PC-9 (cell line): ENCODE results near the gene PTPN22. TPM values are rescaled to one million over a fixed set of nuclear protein-coding genes. Genes with fewer than 3 reads are reported as not detected.

ENCODE experiments used
- BruUV-seq: library from RNA; stranded (reverse); fragments of 400-500 nt; replicated peaks from 2 replicates; lab custom pipeline; 2021; lab: Mats Ljungman, UMichigan
- CTCF ChIA-PET: fragments of 300-600 bp; sonication (Branson Sonifier 250); formaldehyde crosslinking; loops from one replicate; lab custom pipeline; 2022; ENCODE audit warnings: antibody characterized with exemption; lab: Charles Lee
- POLR2A ChIA-PET: fragments of 300-600 bp; sonication (Branson Sonifier 250); formaldehyde crosslinking; loops from one replicate; lab custom pipeline; 2022; ENCODE audit warnings: antibody characterized with exemption; ENCODE audit not compliant: unreplicated experiment; lab: Charles Lee
- DNase-seq, 2 experiments: peaks; one replicate each; pipeline versions ENCODE4 v3.0.0 to v3.0.0-alpha.2; 2015 to 2022; ENCODE audit warnings: mixed read lengths in 1 of 2
- H2AFZ ChIP-seq: fragments of 200-600 bp; sonication (generic); 2 replicates; pipeline ENCODE4 v1.8.1; 2017; ENCODE audit warnings: antibody characterized with exemption
- H3F3A ChIP-seq: fragments of 200-600 bp; sonication (generic); 2 replicates; pipeline ENCODE4 v1.8.1; 2017; ENCODE audit warnings: antibody characterized with exemption, mild to moderate bottlenecking, low read depth; ENCODE audit not compliant: insufficient read depth
- H3K27ac ChIP-seq: fragments of 200-600 bp; sonication (generic); 2 replicates; pipeline ENCODE4 v1.6.1; 2016; ENCODE audit warnings: mixed run types
- H3K27me3 ChIP-seq: fragments of 200-600 bp; sonication (generic); 2 replicates; pipeline ENCODE4 v1.6.1; 2016; ENCODE audit warnings: low read depth, mixed run types; ENCODE audit not compliant: insufficient read depth
- H3K36me3 ChIP-seq: fragments of 200-600 bp; sonication (generic); 2 replicates; pipeline ENCODE4 v1.6.1; 2016; ENCODE audit warnings: low read depth, mixed run types
- H3K4me1 ChIP-seq: fragments of 200-600 bp; sonication (generic); replicated peaks from 2 replicates; pipeline ENCODE4 v1.6.1; 2016; ENCODE audit warnings: mixed run types; ENCODE audit not compliant: insufficient read depth
- H3K4me2 ChIP-seq: fragments of 200-600 bp; sonication (generic); 2 replicates; pipeline ENCODE4 v1.6.1; 2017; ENCODE audit warnings: mixed run types
- H3K4me3 ChIP-seq: fragments of 200-600 bp; sonication (generic); 2 replicates; pipeline ENCODE4 v1.6.1; 2016; ENCODE audit warnings: mixed run types
- H3K79me2 ChIP-seq: fragments of 200-600 bp; sonication (generic); 2 replicates; pipeline ENCODE4 v1.6.1; 2017; ENCODE audit warnings: low read depth, mixed run types
- H3K9me2 ChIP-seq: fragments of 200-600 bp; sonication (generic); 2 replicates; pipeline ENCODE4 v1.8.1; 2017; ENCODE audit warnings: mild to moderate bottlenecking; ENCODE audit not compliant: insufficient read depth
- H3K9me3 ChIP-seq: fragments of 200-600 bp; sonication (generic); 2 replicates; pipeline ENCODE4 v1.8.1; 2016; ENCODE audit warnings: low read depth; ENCODE audit not compliant: insufficient read depth
- H4K20me1 ChIP-seq: fragments of 200-600 bp; sonication (generic); 2 replicates; pipeline ENCODE4 v1.8.1; 2017; ENCODE audit not compliant: insufficient read depth
- CTCF ChIP-seq: fragments of 200-600 bp; sonication (generic); conservative IDR thresholded peaks from 2 replicates; pipeline ENCODE4 v1.6.1; 2017; ENCODE audit warnings: mixed run types, antibody characterized with exemption, mild to moderate bottlenecking, moderate library complexity
- EZH2 ChIP-seq: fragments of 200-600 bp; sonication (generic); IDR thresholded peaks from 2 replicates; pipeline ENCODE4 v1.8.0; 2017; ENCODE audit warnings: antibody characterized with exemption, low read depth
- intact Hi-C: fragments of 100-400 bp; cut with micrococcal nuclease; formaldehyde crosslinking; loops from one replicate; pipeline ENCODE4 v1.10.0; 2022; ENCODE audit not compliant: unreplicated experiment
- total RNA-seq: library from RNA; stranded (reverse); gene quantifications from 2 replicates; pipeline ENCODE4 v1.2.3, GENCODE V29; 2021

PTPN22 gene
- total RNA-seq, 1 experiment from 2014 or later = 0.11 TPM

DNA sequence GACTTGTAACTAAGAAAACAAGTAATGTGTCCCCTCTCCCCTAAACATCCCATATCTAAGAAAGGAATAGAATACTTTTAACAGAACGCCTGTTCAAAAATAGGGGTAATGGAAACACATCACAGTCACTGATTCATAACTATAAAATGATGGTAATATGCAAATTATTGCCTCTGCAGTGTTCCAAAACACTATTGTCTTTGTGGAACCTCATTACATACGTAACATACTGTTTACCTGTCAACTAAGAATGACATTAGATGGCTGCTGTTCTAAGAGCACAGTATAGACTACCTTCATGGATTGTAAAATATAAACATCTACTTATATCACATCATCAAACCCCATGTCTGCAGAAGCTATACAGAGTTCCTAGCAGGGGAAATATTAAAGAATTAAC lies 19.3 kb upstream of the PTPN22 start:
- intact Hi-C loops = no loop called here
- POLR2A ChIA-PET = no interaction called here

DNA sequence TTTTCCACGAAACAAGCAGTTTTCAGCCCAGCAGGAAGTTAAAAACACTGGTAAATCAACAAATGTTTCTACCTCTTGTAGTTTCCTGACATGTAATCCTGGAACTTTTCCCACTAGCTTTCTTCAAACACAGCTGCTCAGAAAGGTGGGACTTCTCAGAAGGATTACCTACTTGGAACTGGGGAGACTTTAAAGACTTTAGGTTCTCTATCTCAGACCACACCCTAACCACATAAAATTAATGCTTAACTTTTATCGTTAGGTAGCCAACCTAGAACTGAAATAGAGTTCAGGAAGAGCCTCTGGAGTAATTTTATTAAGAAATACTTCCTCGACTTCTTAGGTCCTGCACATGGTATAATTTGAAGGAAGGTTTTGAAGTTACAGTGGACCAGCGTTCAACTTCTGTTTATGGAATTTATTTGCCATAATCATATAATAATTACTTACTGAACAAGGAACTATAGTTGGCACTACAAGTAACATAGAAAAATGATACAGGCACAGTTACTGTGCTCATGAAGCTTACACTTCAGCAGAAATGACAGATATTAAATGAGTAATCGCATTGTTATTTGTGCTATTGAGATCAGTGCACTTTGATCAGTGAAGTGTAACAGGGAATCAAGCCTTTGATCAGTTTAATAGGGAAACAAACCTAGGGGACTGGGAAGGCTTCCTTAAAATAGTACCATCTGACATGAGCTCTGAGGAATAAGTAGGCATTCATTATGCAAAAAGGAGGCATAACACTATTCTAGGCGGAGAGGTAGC lies 16.1 kb upstream of the PTPN22 start, which contains the start of gene BCL2L15:
Gene BCL2L15, minus strand, starts transcription at position 180 of the 774 bp plus-strand sequence. CDS start 206 bp downstream, outside the sequence.
- H3K4me3 ChIP-seq = no peak within 1 kb of the TSS
- H3F3A ChIP-seq = no peaks in the 10 kb centered on the region
- 0 out of 2 replicates have a peak within 1 kb of the TSS, but pooled peaks have one; percentile 1 for H2AFZ ChIP-seq
- peak in 1 of 2 experiments; percentile 62 for DNase-seq
- H3K4me2 ChIP-seq = no peak within 1 kb of the TSS
- H3K9me2 ChIP-seq = no peaks in the 10 kb centered on the region
- CTCF ChIA-PET = no interaction called here
- intact Hi-C loops = no loop called here
- no peaks in the 10 kb centered on the region for H4K20me1 ChIP-seq
- no peaks in the 10 kb centered on the region for H3K9me3 ChIP-seq
- POLR2A ChIA-PET = no interaction called here
- H3K79me2 ChIP-seq = no peaks in the 10 kb centered on the region
- no peak within 1 kb of the TSS for H3K27ac ChIP-seq
- H3K4me1 ChIP-seq = no peaks in the 10 kb centered on the region
- H3K36me3 ChIP-seq = no peaks in the 10 kb centered on the region
- TF ChIP-seq EZH2 (no peak), CTCF (no peak)
- no peaks in the 10 kb centered on the region for H3K27me3 ChIP-seq
- BruUV-seq = no TSS peak

More for the DNA sequence above, 19.3 kb upstream of the PTPN22 start:
- Histone ChIP-seq H3K4me1 (no peaks in the 10 kb centered on the region), H3K4me2 (no peak overlapping the region), H3K9me3 (no peaks in the 10 kb centered on the region), H3K27ac (no peak overlapping the region), H3K79me2 (no peaks in the 10 kb centered on the region), H3K27me3 (no peaks in the 10 kb centered on the region), H2AFZ (no peak overlapping the region), H3F3A (0 out of 2 replicates have a peak, but pooled peaks cover 5% of the 10 kb centered on the region), H3K9me2 (no peaks in the 10 kb centered on the region), H3K36me3 (no peaks in the 10 kb centered on the region), H3K4me3 (no peak overlapping the region), H4K20me1 (no peaks in the 10 kb centered on the region)
- CTCF ChIA-PET = no interaction called here
- BruUV-seq = no TSS peak
- no peak for TF ChIP-seq CTCF
- DNase-seq = no peak

DNA sequence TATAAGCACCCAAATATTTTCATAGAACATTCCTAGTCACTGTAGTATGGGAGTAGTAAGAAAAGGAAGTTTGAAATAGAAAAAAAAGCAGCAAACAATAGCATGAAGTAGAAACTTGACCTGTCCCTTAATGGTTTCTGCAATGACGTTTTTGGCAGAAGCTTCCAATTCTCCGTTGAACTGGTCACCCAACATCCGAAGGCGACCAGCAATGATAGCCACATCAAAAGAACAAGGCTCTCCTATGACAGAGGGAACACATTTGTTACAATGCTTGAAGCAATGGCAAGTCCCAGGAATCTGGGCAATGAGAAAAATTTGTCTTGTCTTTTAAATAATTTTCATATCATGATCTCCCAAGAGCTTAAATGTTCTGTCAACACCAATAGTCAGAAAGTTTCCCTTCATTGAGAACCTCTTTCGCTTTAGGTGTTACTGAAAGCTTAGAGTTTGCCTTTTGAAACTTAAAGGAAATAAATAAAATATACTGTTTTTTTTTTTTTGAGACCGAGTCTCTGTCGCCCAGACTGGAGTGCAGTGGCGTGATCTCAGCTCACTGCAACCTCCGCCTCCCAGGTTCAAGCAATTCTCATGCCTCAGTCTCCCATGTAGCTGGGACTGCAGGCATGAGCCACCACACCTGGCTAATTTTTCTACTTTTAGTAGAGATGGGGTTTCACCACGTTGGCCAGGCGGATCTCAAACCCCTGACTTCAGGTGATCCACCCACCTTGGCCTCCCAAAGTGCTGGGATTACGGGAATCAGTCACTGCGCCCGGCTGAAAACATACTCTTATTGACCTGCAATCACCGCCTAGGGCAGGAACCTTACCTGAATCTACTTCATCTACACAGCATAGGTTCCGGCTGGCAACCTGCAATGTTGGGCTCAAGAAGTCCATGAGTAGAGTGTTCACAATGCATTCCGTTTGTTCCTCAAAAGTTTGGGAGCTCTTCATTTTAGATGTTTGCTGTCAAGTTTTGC lies 15.2 kb upstream of the PTPN22 start:
- no peaks in the 10 kb centered on the region for H3K79me2 ChIP-seq
- H3K36me3 ChIP-seq = no peaks in the 10 kb centered on the region
- CTCF ChIA-PET = no interaction called here
- TF ChIP-seq EZH2 (no peak), CTCF (no peak)
- no peak overlapping the region for H3K4me2 ChIP-seq
- H3K4me3 ChIP-seq = no peak overlapping the region
- H3K9me2 ChIP-seq = no peaks in the 10 kb centered on the region
- intact Hi-C loops = no loop called here
- H3K27me3 ChIP-seq = no peaks in the 10 kb centered on the region
- no peaks in the 10 kb centered on the region for H3K9me3 ChIP-seq
- DNase-seq = no peak
- no TSS peak for BruUV-seq
- 0 out of 2 replicates have a peak overlapping the region, but pooled peaks have one; percentile 1 for H2AFZ ChIP-seq
- H3K4me1 ChIP-seq = no peaks in the 10 kb centered on the region
- no peaks in the 10 kb centered on the region for H3F3A ChIP-seq
- no peaks in the 10 kb centered on the region for H4K20me1 ChIP-seq
- no peak overlapping the region for H3K27ac ChIP-seq
- POLR2A ChIA-PET = no interaction called here
